HG02678 (cell line): ENCODE data around the gene HEMK1.
A peak's percentile ranks its signal among the peaks of the same experiment; 100 is the strongest.

Source experiments
- ATAC-seq: cut with Tn5 transposase; IDR thresholded peaks from one replicate; pipeline ENCODE4 v1.9.1; 2021; ENCODE audit warnings: mild to moderate bottlenecking, moderate library complexity; ENCODE audit not compliant: unreplicated experiment

HEMK1 gene

GRCh38 chr3:50599115-50599715 is 29.9 kb downstream of the HEMK1 start:
- no peak for ATAC-seq

- no peak for ATAC-seq
These were observed 30.4 kb downstream of the HEMK1 start for GRCh38 chr3:50599716-50600118.

- no peak for ATAC-seq
These were observed 30.9 kb downstream of the HEMK1 start for GRCh38 chr3:50600141-50600753.

GRCh38 chr3:50600841-50601591 is 31.7 kb downstream of the HEMK1 start:
- peak; percentile 62 for ATAC-seq

- no peak for ATAC-seq
These were observed 33.4 kb downstream of the HEMK1 start for GRCh38 chr3:50602595-50603191.

GRCh38 chr3:50603261-50604109 is 34.2 kb downstream of the HEMK1 start:
- ATAC-seq: no peak

- no peak for ATAC-seq
These were observed 34.8 kb downstream of the HEMK1 start for GRCh38 chr3:50604110-50604621.

- ATAC-seq: no peak
These were observed 35.6 kb downstream of the HEMK1 start for GRCh38 chr3:50604628-50605588.

- ATAC-seq: no peak
These were observed 36.6 kb downstream of the HEMK1 start for GRCh38 chr3:50605901-50606326.

GRCh38 chr3:50606596-50606995 is 37.3 kb downstream of the HEMK1 start:
- no peak for ATAC-seq

- ATAC-seq: no peak
These were observed 38.2 kb downstream of the HEMK1 start for GRCh38 chr3:50607271-50608091.

GRCh38 chr3:50608278-50608677 is 39.0 kb downstream of the HEMK1 start:
- ATAC-seq: no peak

GRCh38 chr3:50609071-50609762 is 39.9 kb downstream of the HEMK1 start:
- ATAC-seq: no peak

- ATAC-seq: no peak
These were observed 40.4 kb downstream of the HEMK1 start for GRCh38 chr3:50609763-50610085.

- no peak for ATAC-seq
These were observed 41.1 kb downstream of the HEMK1 start for GRCh38 chr3:50610181-50610971.

GRCh38 chr3:50610992-50611463 is 41.7 kb downstream of the HEMK1 start:
- no peak for ATAC-seq
